Renal cortex interstitium (tissue), 11 donors: ENCODE results near the gene GNAQ. TPM values are rescaled to one million over a fixed set of nuclear protein-coding genes. Genes with fewer than 3 reads are reported as not detected.

ENCODE experiments used
- DNase-seq, 11 donors: peaks; one replicate each; pipeline ENCODE4 v3.0.0-alpha.2; 2013; ENCODE audit warnings: low read depth in 9 of 11, low spot score in 4 of 11; ENCODE audit errors: extremely low read depth in 1 of 11
- polyA plus RNA-seq, 3 donors: library from polyadenylated mRNA; unstranded; fragments of 120-200 nt; gene quantifications; one replicate each; pipeline ENCODE4 v1.2.1, GENCODE V29; 2013; ENCODE audit not compliant: insufficient read length in 3 of 3

Gene GNAQ
- polyA plus RNA-seq, 3 donors = 58.9 to 65.1 (median 60.5) TPM

DNA sequence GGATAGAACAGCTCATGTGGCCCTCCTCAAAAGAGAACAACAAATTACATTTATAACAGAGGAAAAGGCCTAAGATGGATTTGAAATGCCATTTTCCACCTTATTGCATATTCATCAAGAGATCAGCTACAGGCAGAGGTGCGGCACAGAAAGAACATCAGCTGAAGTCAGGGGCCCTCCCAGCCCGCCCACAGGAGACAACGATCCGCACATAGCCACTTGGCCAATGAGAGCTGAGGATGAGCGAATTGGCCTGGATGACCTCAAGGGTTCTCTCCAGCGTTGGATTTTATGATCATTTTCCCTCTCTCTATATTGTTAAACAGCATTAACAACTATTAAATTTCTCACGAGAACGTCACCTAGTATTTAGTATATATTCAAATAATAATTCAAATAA is 97.6 kb downstream of the GNAQ start:
- no peak for DNase-seq

DNA sequence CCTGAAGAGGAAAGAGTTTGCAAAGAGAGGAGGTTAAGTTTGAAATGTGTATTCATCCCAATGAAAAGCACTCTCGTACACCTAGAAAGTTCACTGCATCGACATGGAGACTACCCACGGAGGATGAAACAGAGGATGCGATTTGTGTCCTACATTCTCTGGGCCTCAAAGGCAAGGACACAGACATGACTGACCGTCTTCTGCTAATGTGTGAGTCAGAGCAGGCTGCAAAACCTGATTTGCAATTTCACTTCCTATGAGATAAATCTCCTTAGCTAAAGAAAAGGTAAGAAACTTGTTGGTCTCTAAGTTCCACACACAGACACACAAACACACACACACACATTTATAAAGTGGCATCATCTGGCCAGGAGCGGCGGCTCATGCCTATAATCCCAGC is 98.6 kb downstream of the GNAQ start:
- DNase-seq = no peak

DNA sequence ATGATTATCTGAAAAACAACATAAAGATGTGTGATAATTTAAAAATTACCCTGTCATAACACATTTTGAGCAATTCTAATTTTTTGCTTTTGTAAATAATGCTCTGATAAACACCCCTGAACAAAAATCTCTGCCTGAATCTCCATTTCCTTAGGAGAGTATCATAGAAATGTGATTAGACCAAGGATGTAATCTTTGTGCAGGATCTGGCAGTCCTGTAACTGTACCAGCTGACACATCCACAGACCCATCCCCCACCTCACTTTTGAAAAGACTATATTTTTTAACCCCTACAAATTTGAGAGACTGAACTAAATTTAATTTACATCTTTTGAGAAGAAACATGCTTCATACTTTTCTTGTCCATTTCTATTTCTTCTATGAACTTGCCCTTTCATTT is 101.7 kb downstream of the GNAQ start:
- DNase-seq = no peak

DNA sequence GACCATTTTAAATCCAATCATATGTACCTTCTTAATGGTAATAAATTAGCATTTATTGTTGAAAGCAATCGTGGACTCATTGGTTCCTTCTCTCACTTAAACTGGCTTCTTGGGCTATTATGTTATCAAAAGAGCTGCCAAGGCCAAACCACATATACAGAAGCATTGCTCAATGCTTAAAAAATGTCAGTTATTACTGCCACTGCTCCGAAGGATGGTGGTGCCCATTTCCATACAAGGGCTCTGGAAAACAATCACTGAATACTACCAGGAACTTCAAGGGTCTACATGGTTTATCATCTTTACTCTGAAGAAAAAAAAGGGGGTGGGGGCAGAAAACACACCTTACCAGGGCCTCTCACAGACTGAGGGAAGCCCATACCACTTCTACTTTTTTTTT is 104.3 kb downstream of the GNAQ start:
- DNase-seq = no peak

GRCh38 chr9:77926371-77926878 is 105.2 kb downstream of the GNAQ start:
- peak in 1 of 11 donors; percentile 8 for DNase-seq

DNA sequence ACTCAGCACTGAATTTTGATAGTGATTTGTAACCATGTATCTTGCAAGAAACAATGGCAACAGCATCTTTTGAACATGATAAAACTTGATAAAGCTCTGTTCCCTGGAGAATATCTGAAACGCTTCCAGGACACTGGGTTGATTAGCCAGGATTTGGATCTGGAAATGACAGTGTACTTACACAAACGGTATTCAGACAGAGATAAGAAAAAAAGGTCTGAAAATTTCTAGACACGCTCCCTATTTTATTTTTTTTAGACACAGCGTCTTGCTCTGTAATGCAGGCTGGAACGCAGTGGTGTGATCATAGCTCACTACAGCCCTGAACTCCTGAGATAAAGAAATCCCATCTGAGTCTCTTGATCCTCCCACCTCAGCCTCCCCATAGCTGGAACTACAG is 109.0 kb downstream of the GNAQ start:
- DNase-seq = no peak

DNA sequence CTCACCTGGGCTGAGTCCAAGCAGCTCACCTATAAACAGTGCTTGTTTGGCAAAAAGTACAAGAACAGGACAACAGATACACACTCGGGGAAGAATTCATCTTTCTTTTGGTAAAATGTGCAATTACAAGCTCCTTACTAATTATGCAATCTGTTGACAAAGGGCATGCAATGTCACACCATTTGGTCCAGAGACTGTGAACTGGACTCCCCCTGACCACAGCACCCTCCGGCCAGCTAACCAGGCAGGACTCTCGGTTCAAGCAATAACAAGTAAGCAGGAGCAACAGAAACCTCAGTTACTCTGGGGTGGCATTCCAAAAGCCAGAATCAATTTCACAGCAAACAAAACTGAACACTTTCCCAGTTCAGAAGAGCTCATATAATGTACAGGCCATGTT is 113.8 kb downstream of the GNAQ start:
- no peak for DNase-seq

- DNase-seq = no peak
Observed at GRCh38 chr9:77916820-77917219, 114.8 kb downstream of the GNAQ start.

- no peak for DNase-seq
Observed at GRCh38 chr9:77916410-77916819, 115.2 kb downstream of the GNAQ start.

DNA sequence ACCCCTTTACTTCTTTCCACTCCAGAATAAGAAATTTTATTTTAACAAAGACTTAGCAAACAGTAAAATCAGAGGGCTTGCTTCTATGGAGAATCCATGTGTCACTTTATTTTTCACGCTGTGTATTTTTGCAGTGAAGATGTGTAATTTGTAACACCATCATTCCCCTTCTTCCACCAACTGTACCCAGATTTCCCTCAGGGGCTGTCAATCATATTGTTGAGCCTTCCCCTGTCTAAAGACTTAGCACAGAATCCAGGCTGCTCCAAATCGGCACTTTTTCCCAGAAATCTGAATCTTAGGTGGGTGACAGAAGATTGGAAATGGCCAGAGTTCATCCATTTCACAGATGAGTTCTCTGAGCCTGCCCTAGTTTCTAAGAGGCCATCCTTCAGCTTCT is 115.9 kb downstream of the GNAQ start:
- DNase-seq = no peak

DNA sequence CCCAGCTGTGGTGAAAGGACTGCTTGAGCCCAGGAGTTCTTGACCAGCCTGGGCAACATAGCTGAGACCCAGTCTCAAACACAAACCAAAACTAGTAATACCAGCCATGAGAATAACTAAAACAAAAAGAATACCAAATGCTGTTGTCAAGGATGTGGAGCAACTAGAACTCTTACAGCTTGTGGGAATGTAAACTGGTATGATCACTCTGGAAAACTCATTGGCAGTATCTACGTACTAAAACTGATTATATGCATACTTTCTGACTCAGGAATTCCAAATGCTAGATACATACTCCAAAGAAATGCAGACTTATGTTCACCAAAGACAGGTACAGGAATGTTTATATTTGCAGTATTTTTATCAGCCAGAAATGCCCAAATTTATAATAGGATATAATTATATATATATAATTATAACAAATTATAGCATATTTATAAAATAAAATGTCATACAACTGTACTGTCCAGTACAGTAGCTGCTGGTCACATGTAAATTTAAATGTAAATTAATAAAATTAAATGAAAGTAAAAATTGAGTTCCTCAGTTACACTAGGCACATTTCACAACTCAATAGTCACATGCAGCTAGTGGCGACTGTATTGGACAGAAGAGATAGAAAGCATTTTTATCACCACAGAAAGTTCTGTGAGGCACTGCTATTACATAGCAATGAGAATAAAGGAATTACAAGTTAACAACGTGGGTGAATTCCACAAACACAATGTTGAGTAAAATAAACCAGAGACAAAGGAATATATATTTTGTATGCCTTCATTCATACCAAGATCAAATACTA is 118.5 kb downstream of the GNAQ start:
- DNase-seq = no peak

DNA sequence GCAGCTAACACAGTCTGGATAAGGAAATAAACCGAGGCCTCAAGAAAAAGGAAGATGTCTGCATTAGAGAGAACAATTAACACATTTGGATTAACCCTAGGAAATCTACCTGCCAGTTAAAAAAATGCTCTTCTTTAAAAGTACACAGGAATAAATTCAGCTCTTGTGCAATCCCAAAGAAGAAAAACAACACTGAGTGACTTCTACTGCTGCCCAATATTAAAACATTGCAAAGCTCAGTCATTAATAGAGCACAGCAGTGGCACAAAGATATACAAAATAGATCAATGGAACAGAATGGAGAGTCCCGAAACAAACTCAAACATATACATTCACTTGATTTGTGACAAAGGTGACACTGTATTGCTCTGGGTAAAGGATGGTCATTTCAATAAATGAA is 119.7 kb downstream of the GNAQ start:
- no peak for DNase-seq

GRCh38 chr9:77910194-77910621 is 121.4 kb downstream of the GNAQ start:
- no peak for DNase-seq

DNA sequence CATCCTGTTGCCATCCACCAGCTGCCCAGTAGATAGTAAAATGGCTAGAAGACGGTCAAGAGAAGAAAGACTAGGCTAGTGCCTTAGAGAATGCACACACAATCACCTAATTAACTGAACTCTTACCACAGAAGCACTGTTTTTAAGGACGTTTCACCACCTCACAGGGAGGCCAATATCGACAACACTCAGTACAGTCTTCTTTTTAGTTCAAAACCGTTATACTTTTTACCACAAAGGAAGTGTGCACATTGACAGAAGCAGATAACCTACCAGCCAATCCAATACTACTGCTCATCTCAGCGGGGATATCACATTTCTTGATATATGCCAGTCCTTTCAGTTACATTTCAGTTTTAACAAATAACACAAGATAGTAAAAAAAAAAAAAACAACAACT is 122.3 kb downstream of the GNAQ start:
- DNase-seq = no peak

GRCh38 chr9:77908293-77908692 is 123.3 kb downstream of the GNAQ start:
- DNase-seq = no peak

DNA sequence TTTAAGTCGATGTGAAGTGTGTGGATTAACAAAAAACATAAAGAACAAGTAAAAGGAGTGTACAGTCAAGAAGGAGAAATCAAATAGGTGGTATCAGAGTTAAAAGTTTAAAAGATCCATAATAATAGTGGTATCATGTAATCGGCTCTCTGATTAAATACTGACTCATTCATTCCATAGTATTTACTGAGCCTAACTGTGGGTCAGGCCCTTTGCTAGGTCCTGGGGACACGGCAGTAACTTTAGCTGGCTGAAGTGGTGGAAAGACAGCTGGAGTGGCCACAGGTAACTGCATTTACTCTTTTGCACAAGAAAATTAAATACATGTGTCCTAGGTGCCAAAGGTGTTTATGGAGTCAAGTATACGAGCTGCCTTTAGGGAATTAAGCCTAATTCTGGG is 124.0 kb downstream of the GNAQ start:
- DNase-seq = no peak

DNA sequence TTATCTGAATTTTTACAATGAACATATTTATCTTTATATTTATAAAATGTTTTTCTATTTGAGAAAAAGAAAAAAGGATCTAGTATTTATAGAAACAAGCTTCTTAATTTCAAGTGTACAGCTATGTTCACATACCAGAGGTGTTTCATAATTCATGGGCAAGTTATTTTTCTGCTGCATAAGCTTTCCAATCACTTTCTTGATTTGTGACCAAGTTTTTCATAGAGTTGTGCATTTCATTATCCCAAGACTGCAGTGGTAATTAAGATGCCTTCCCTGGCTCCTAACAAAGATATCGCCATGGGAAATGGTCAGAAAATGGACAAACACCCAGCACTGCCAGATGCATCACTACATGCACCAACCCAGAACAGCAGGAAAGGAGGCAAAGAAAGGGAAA is 124.6 kb downstream of the GNAQ start:
- DNase-seq = no peak

DNA sequence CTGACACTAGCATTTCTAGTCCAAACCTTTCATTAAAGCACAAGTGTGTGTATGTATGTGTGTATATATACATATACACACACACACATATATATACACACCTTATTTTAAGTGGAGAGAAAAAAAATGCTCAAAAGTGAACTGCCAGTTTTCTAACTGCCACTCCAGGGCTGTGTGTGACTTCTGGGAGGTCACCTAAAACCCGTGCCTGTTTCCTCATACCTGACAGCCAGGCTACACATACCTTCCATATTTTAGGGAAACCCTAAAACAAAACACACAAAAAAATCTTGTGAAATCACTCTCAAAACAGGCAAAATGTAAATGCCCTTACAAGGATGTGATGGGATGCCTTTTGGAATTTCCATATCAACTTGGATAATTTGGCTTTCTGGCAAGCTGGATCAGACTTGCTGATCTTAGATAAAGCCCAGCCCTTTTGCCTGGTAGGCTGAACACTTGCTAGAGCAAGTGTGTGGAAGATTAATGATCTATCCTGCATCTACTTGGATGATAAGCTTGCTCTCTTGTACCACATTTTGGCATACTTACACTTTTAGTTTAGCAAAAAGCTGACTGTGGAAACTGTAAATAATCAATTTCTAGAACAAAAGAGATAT is 127.8 kb downstream of the GNAQ start:
- no peak for DNase-seq

DNA sequence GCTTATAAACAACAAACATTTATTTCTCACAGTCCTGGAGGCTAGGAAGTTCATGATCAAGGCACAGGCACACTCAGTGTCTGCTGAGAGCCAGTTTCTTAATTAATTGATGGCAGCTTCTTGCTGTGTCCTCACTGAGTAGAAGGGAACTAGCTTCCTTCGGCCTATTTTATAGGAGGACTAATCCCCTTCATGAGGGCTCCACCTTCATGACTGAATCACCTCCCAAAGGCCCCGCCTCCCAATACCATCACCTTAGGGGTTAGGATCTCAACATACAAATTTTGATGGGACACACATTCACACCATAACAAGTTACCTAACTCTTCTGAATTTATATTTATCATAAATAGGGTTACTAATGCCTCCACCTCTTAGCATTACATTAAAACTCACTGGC is 129.8 kb downstream of the GNAQ start:
- DNase-seq = no peak

GRCh38 chr9:77901018-77901417 is 130.6 kb downstream of the GNAQ start:
- no peak for DNase-seq
